K562 (cell line): Measurements from ENCODE around the gene ALDH7A1. TPM values are rescaled to one million over a fixed set of nuclear protein-coding genes. Genes with fewer than 3 reads are reported as not detected.

ENCODE experiments used
- ATF1 ChIP-seq, 2 experiments: fragments of 450-650 bp in 1 of 2; IDR thresholded peaks; 2 replicates each; pipeline ENCODE4 v1.6.1; 2016; ENCODE audit warnings: missing compliant biosample characterization in 1 of 2, missing genetic modification characterization in 1 of 2
- CTBP1 ChIP-seq: fragments of 450-650 bp; IDR thresholded peaks from 2 replicates; pipeline ENCODE4 v1.6.1; 2016; ENCODE audit warnings: borderline replicate concordance
- GABPA ChIP-seq: fragments of 200-800 bp; sonication (Bioruptor generic); conservative IDR thresholded peaks from 2 replicates; pipeline ENCODE4 v1.6.1; 2016; ENCODE audit warnings: low read depth, missing genetic modification characterization, missing compliant biosample characterization
- HMG20A ChIP-seq: fragments of 450-650 bp; formaldehyde crosslinking; conservative IDR thresholded peaks from 2 replicates; pipeline ENCODE4 v1.4.0; 2020; ENCODE audit warnings: mild to moderate bottlenecking, mixed read lengths
- KDM2B ChIP-seq: fragments of 250-450 bp; sonication (Bioruptor Pico); IDR thresholded peaks from 2 replicates; pipeline ENCODE4 v1.8.0; 2021; ENCODE audit warnings: mild to moderate bottlenecking, moderate library complexity
- KLF13 ChIP-seq: fragments of 450-650 bp; IDR thresholded peaks from 2 replicates; pipeline ENCODE4 v1.6.1; 2016; ENCODE audit warnings: missing genetic modification characterization, low read depth, mild to moderate bottlenecking, missing compliant biosample characterization, moderate library complexity, borderline replicate concordance
- KLF16 ChIP-seq: IDR thresholded peaks from 2 replicates; pipeline ENCODE4 v1.6.1; 2016; ENCODE audit warnings: antibody characterized with exemption
- MYNN ChIP-seq, 2 experiments: sonication (generic); formaldehyde crosslinking in 1 of 2; IDR thresholded peaks; 2 replicates each; pipeline versions ENCODE4 v1.5.0 to v1.6.1; 2016 to 2020; ENCODE audit warnings: antibody characterized with exemption in 1 of 2, missing genetic modification reagents in 1 of 2
- NRF1 ChIP-seq, 2 experiments: fragments of 450-650 bp; IDR thresholded peaks in 1 of 2; conservative IDR thresholded peaks in 1 of 2; 2 replicates each; pipeline ENCODE4 v1.6.1; 2014; ENCODE audit warnings: mild to moderate bottlenecking in 2 of 2
- POLR2AphosphoS2 ChIP-seq: IDR thresholded peaks from 2 replicates; pipeline ENCODE4 v1.6.1; 2012; ENCODE audit warnings: low read length, improper control_type of control experiment
- PURB ChIP-seq: sonication (generic); formaldehyde crosslinking; IDR thresholded peaks from 2 replicates; pipeline ENCODE4 v1.9.0; 2021; ENCODE audit warnings: low read depth, mild to moderate bottlenecking, missing genetic modification reagents
- TAF15 ChIP-seq: fragments of 200-400 bp; formaldehyde crosslinking; IDR thresholded peaks from 2 replicates; pipeline ENCODE4 v1.6.1; 2017; ENCODE audit warnings: mild to moderate bottlenecking, low read depth, low read length, moderate library complexity
- ZFP1 ChIP-seq: fragments of 450-650 bp; formaldehyde crosslinking; IDR thresholded peaks from 2 replicates; pipeline ENCODE4 v1.4.0; 2020; ENCODE audit warnings: mild to moderate bottlenecking, mixed read lengths
- ZFP36 ChIP-seq: fragments of 150-350 bp; IDR thresholded peaks from 2 replicates; pipeline ENCODE4 v1.6.1; 2018; ENCODE audit warnings: low read length, low read depth; ENCODE audit not compliant: partially characterized antibody
- ZNF274 ChIP-seq: IDR thresholded peaks from 2 replicates; pipeline ENCODE4 v1.6.1; 2011; ENCODE audit warnings: low read depth, mild to moderate bottlenecking, low read length, moderate library complexity, borderline replicate concordance
- ZNF408 ChIP-seq: fragments of 250-450 bp; sonication (Bioruptor Pico); IDR thresholded peaks from 2 replicates; pipeline ENCODE4 v1.4.0; 2020; ENCODE audit warnings: low read depth, mild to moderate bottlenecking, moderate library complexity
- polyA plus RNA-seq, 8 experiments: library from polyadenylated mRNA; depleted of rRNA in 4 of 8; stranded (reverse) in 5 of 8; unstranded in 3 of 8; fragments of >200 nt; fragmentation: Nextera tagmentation in 2 of 8; fragmentation: Illumina TruSeq in 1 of 8; extraction: Ambion mirVana in 2 of 8; extraction: Trizol in 1 of 8; gene quantifications; 2 replicates each; pipeline versions ENCODE4 v1.2.1 to v1.2.3, GENCODE V29; 2011 to 2014; ENCODE audit warnings: inconsistent platforms in 1 of 8, missing spikeins in 1 of 8
- total RNA-seq, 7 experiments: library from RNA; depleted of rRNA in 6 of 7; stranded (reverse); fragments of >200 nt in 6 of 7; fragmentation: Illumina TruSeq in 2 of 7; extraction: Trizol in 2 of 7; gene quantifications; 2 replicates each; pipeline versions ENCODE4 v1.2.1 to v1.2.3, GENCODE V29; 2011 to 2021; ENCODE audit warnings: low replicate concordance in 1 of 7
- TF ChIP-seq, protein P1 (sequence below): fragments of 450-650 bp; IDR thresholded peaks from 2 replicates; pipeline ENCODE4 v1.6.1; 2016
- TF ChIP-seq, protein P2 (sequence below): fragments of 450-650 bp; conservative IDR thresholded peaks from 2 replicates; pipeline ENCODE4 v1.6.1; 2016; ENCODE audit warnings: missing genetic modification characterization, low read depth, mild to moderate bottlenecking, control low read depth, missing compliant biosample characterization
- TF ChIP-seq, protein P3 (sequence below): fragments of 200-800 bp; sonication (Bioruptor generic); IDR thresholded peaks from 2 replicates; pipeline ENCODE4 v1.6.1; 2017; ENCODE audit warnings: missing genetic modification characterization, missing compliant biosample characterization
- TF ChIP-seq, protein P4 (sequence below): fragments of 250-450 bp; sonication (Bioruptor Pico); IDR thresholded peaks from 2 replicates; pipeline ENCODE4 v1.8.0; 2021; ENCODE audit warnings: borderline replicate concordance, mild to moderate bottlenecking, moderate library complexity; ENCODE audit not compliant: poor library complexity, severe bottlenecking
- TF ChIP-seq, protein P5 (sequence below): fragments of 450-650 bp; formaldehyde crosslinking; IDR thresholded peaks from 2 replicates; pipeline ENCODE4 v1.4.0; 2020; ENCODE audit warnings: mild to moderate bottlenecking, moderate library complexity
- TF ChIP-seq, protein P6 (sequence below): sonication (generic); formaldehyde crosslinking; IDR thresholded peaks from 2 replicates; pipeline ENCODE4 v1.8.1; 2022; ENCODE audit warnings: missing genetic modification reagents

ALDH7A1 gene
- total and polyA plus RNA-seq, 9 of the 15 experiments (the other 6 are each of a cell fraction or from before 2014, with no cell fraction given) = 0.04 to 0.49 TPM; not detected in 7

DNA sequence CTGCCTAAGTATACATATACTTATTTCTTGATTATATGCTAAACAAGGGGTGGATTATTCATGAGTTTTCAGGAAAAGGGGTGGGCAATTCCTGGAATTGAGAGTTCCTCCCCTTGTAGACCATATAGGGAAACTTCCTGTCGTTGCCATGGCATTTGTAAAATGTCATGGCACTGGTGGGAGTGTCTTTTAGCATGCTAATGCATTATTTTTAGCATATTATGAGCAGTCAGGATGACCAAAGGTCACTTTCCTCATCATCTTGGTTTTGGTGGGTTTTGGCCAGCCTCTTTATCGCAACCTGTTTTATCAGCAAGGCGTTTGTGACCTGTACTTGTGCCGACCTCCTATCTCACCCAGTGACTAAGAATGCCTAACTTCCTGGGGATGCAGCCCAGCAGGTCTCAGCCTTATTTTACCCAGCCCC lies 80.9 kb downstream of the ALDH7A1 start (continued):
- TF ChIP-seq, protein P1, sequence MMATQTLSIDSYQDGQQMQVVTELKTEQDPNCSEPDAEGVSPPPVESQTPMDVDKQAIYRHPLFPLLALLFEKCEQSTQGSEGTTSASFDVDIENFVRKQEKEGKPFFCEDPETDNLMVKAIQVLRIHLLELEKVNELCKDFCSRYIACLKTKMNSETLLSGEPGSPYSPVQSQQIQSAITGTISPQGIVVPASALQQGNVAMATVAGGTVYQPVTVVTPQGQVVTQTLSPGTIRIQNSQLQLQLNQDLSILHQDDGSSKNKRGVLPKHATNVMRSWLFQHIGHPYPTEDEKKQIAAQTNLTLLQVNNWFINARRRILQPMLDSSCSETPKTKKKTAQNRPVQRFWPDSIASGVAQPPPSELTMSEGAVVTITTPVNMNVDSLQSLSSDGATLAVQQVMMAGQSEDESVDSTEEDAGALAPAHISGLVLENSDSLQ = peak; percentile 80
- no peak for TF ChIP-seq ATF1 (CRISPR knock-in tag; IDR thresholded peaks at IDR 0.05)
- TF ChIP-seq ATF1 (tag; IDR thresholded peaks at IDR 0.05) = no peak
- no peak for TF ChIP-seq KLF13 (tag)
- no peak for TF ChIP-seq ZNF408 (CRISPR knock-in tag)
- TF ChIP-seq NRF1 (conservative IDR thresholded peaks at IDR 0.05 in 1 of 2, IDR thresholded peaks at IDR 0.05 in 1 of 2) = peak; percentile 23 to 48; a peak in 2 of 4 replicates
- no peak; the same call in 1 of the 2 replicates for TF ChIP-seq GABPA (tag)
- peak; percentile 31 for TF ChIP-seq CTBP1
- TF ChIP-seq, protein P2, sequence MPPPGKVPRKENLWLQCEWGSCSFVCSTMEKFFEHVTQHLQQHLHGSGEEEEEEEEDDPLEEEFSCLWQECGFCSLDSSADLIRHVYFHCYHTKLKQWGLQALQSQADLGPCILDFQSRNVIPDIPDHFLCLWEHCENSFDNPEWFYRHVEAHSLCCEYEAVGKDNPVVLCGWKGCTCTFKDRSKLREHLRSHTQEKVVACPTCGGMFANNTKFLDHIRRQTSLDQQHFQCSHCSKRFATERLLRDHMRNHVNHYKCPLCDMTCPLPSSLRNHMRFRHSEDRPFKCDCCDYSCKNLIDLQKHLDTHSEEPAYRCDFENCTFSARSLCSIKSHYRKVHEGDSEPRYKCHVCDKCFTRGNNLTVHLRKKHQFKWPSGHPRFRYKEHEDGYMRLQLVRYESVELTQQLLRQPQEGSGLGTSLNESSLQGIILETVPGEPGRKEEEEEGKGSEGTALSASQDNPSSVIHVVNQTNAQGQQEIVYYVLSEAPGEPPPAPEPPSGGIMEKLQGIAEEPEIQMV (tag) = no peak
- TF ChIP-seq, protein P3, sequence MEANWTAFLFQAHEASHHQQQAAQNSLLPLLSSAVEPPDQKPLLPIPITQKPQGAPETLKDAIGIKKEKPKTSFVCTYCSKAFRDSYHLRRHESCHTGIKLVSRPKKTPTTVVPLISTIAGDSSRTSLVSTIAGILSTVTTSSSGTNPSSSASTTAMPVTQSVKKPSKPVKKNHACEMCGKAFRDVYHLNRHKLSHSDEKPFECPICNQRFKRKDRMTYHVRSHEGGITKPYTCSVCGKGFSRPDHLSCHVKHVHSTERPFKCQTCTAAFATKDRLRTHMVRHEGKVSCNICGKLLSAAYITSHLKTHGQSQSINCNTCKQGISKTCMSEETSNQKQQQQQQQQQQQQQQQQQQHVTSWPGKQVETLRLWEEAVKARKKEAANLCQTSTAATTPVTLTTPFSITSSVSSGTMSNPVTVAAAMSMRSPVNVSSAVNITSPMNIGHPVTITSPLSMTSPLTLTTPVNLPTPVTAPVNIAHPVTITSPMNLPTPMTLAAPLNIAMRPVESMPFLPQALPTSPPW (CRISPR knock-in tag) = no peak
- TF ChIP-seq TAF15 = no peak
- TF ChIP-seq ZFP36 = peak; percentile 57
- TF ChIP-seq KLF16 = no peak
- TF ChIP-seq HMG20A (CRISPR knock-in tag) = no peak
- TF ChIP-seq PURB (CRISPR knock-in tag) = no peak
- TF ChIP-seq MYNN (IDR thresholded peaks at IDR 0.05) = peak; percentile 73; the same call in 1 of the 2 replicates
- no peak for TF ChIP-seq MYNN (CRISPR knock-in tag; IDR thresholded peaks at IDR 0.05)
- no peak for TF ChIP-seq POLR2AphosphoS2
- no peak for TF ChIP-seq ZNF274
- no peak for TF ChIP-seq ZFP1 (CRISPR knock-in tag)
- TF ChIP-seq, protein P4, sequence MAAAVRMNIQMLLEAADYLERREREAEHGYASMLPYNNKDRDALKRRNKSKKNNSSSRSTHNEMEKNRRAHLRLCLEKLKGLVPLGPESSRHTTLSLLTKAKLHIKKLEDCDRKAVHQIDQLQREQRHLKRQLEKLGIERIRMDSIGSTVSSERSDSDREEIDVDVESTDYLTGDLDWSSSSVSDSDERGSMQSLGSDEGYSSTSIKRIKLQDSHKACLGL (CRISPR knock-in tag) = no peak
- TF ChIP-seq, protein P5, sequence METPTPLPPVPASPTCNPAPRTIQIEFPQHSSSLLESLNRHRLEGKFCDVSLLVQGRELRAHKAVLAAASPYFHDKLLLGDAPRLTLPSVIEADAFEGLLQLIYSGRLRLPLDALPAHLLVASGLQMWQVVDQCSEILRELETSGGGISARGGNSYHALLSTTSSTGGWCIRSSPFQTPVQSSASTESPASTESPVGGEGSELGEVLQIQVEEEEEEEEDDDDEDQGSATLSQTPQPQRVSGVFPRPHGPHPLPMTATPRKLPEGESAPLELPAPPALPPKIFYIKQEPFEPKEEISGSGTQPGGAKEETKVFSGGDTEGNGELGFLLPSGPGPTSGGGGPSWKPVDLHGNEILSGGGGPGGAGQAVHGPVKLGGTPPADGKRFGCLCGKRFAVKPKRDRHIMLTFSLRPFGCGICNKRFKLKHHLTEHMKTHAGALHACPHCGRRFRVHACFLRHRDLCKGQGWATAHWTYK (CRISPR knock-in tag) = no peak
- TF ChIP-seq, protein P6, sequence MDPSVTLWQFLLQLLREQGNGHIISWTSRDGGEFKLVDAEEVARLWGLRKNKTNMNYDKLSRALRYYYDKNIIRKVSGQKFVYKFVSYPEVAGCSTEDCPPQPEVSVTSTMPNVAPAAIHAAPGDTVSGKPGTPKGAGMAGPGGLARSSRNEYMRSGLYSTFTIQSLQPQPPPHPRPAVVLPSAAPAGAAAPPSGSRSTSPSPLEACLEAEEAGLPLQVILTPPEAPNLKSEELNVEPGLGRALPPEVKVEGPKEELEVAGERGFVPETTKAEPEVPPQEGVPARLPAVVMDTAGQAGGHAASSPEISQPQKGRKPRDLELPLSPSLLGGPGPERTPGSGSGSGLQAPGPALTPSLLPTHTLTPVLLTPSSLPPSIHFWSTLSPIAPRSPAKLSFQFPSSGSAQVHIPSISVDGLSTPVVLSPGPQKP (CRISPR knock-in tag) = 0 out of 2 replicates have a peak, but pooled peaks have one; percentile 75
- no peak for TF ChIP-seq KDM2B (CRISPR knock-in tag)
